GM23338 (cell line): ENCODE results near the gene TOR2A. TPM values are rescaled to one million over a fixed set of nuclear protein-coding genes. Genes with fewer than 3 reads are reported as not detected.

Experiments used
- ATAC-seq: fragments of 200-7000 bp; cut with Tn5 transposase; 3 replicates; pipeline ENCODE4 v1.9.1; 2020
- DNase-seq: peaks from one replicate; pipeline ENCODE4 v3.0.0-alpha.2; 2015; ENCODE audit warnings: low spot score
- H2AFZ ChIP-seq: fragments of 200-600 bp; sonication (generic); 2 replicates; pipeline ENCODE4 v1.8.0; 2016; ENCODE audit warnings: antibody characterized with exemption, mild to moderate bottlenecking, moderate library complexity
- H3F3A ChIP-seq: fragments of 200-600 bp; sonication (generic); replicated peaks from 2 replicates; pipeline ENCODE4 v1.8.0; 2017; ENCODE audit warnings: antibody characterized with exemption, mixed run types, low read depth
- H3K27ac ChIP-seq: fragments of 200-600 bp; sonication (generic); 2 replicates; pipeline ENCODE4 v1.6.1; 2016; ENCODE audit warnings: low read depth
- H3K27me3 ChIP-seq: fragments of 200-600 bp; sonication (generic); 2 replicates; pipeline ENCODE4 v1.8.0; 2016; ENCODE audit warnings: mild to moderate bottlenecking, mixed run types, moderate library complexity; ENCODE audit not compliant: insufficient read depth
- H3K36me3 ChIP-seq: fragments of 200-600 bp; sonication (generic); 2 replicates; pipeline ENCODE4 v1.8.0; 2016; ENCODE audit warnings: mild to moderate bottlenecking; ENCODE audit not compliant: insufficient read depth
- H3K4me1 ChIP-seq: fragments of 200-600 bp; sonication (generic); 2 replicates; pipeline ENCODE4 v1.8.0; 2016; ENCODE audit warnings: mild to moderate bottlenecking, moderate library complexity; ENCODE audit not compliant: insufficient read depth
- H3K4me2 ChIP-seq: fragments of 200-600 bp; sonication (generic); 2 replicates; pipeline ENCODE4 v1.7.1; 2017; ENCODE audit warnings: mixed run types
- H3K4me3 ChIP-seq: fragments of 200-600 bp; sonication (generic); 2 replicates; pipeline ENCODE4 v1.6.1; 2016; ENCODE audit warnings: mixed run types
- H3K79me2 ChIP-seq: fragments of 200-600 bp; sonication (generic); replicated peaks from 2 replicates; pipeline ENCODE4 v1.8.0; 2017; ENCODE audit warnings: mild to moderate bottlenecking; ENCODE audit not compliant: insufficient read depth
- H3K9me2 ChIP-seq: fragments of 200-600 bp; sonication (generic); 2 replicates; pipeline ENCODE4 v1.8.0; 2017; ENCODE audit not compliant: insufficient read depth
- H4K20me1 ChIP-seq: fragments of 200-600 bp; sonication (generic); replicated peaks from 2 replicates; pipeline ENCODE4 v1.8.0; 2017; ENCODE audit warnings: mild to moderate bottlenecking; ENCODE audit not compliant: insufficient read depth
- H3K27ac Mint-ChIP-seq: 2 replicates; pipeline ENCODE4 v1.8.0; 2020; ENCODE audit warnings: inconsistent platforms, mild to moderate bottlenecking, moderate library complexity, mixed read lengths
- H3K27me3 Mint-ChIP-seq: 3 replicates; pipeline ENCODE4 v1.8.0; 2022; ENCODE audit warnings: low read depth, mild to moderate bottlenecking, moderate library complexity, mixed read lengths, inconsistent platforms; ENCODE audit not compliant: insufficient read depth, poor library complexity
- H3K36me3 Mint-ChIP-seq: 3 replicates; pipeline ENCODE4 v1.8.0; 2021; ENCODE audit warnings: low read depth, mild to moderate bottlenecking, inconsistent platforms, moderate library complexity, mixed read lengths
- H3K4me1 Mint-ChIP-seq: 3 replicates; pipeline ENCODE4 v1.8.0; 2020; ENCODE audit warnings: mild to moderate bottlenecking, inconsistent platforms, mixed read lengths
- H3K4me3 Mint-ChIP-seq: 3 replicates; pipeline ENCODE4 v1.8.0; 2021; ENCODE audit warnings: moderate library complexity, mild to moderate bottlenecking, inconsistent platforms, mixed read lengths
- H3K9me3 Mint-ChIP-seq: 3 replicates; pipeline ENCODE4 v1.8.0; 2020; ENCODE audit warnings: moderate library complexity, mild to moderate bottlenecking, inconsistent platforms, mixed read lengths
- EZH2phosphoT487 ChIP-seq: fragments of 200-600 bp; sonication (generic); IDR thresholded peaks from one replicate; pipeline ENCODE4 v1.8.1; 2018; ENCODE audit warnings: antibody characterized with exemption; ENCODE audit not compliant: unreplicated experiment
- NANOG ChIP-seq: IDR thresholded peaks from 2 replicates; pipeline ENCODE4 v1.6.1; 2016; ENCODE audit warnings: antibody characterized with exemption, borderline replicate concordance
- ZNF114 ChIP-seq: fragments of 250-450 bp; sonication (Bioruptor Pico); IDR thresholded peaks from 2 replicates; pipeline ENCODE4 v1.5.0; 2020; ENCODE audit warnings: mild to moderate bottlenecking, moderate library complexity
- polyA plus RNA-seq: library from polyadenylated mRNA; unstranded; fragments of >200 nt; fragmentation: Nextera tagmentation; extraction: Ambion mirVana; gene quantifications from 2 replicates; pipeline ENCODE4 v1.2.1, GENCODE V29; 2016
- total RNA-seq: library from RNA; depleted of rRNA; stranded (reverse); fragments of >200 nt; shearing (Covaris generic); gene quantifications from 2 replicates; pipeline ENCODE4 v1.2.3, GENCODE V29; 2014
- TF ChIP-seq, protein P1 (sequence below): fragments of 250-450 bp; sonication (Bioruptor Pico); IDR thresholded peaks from 2 replicates; pipeline ENCODE4 v1.5.0; 2020; ENCODE audit warnings: mild to moderate bottlenecking, moderate library complexity
- TF ChIP-seq, protein P2 (sequence below): IDR thresholded peaks from 2 replicates; pipeline ENCODE4 v1.6.1; 2016; ENCODE audit warnings: antibody characterized with exemption
- TF ChIP-seq, protein P3 (sequence below), 2 experiments: fragments of 200-600 bp in 1 of 2; sonication (generic) in 1 of 2; conservative IDR thresholded peaks; 2 replicates each; pipeline versions ENCODE4 v1.5.1 to v1.6.1; 2016 to 2017; ENCODE audit warnings: antibody characterized with exemption in 2 of 2, low read depth in 2 of 2, mild to moderate bottlenecking in 2 of 2, moderate library complexity in 1 of 2

The TOR2A gene
- total and polyA plus RNA-seq, 2 experiments from 2014 or later: 14.4 to 23.5 TPM

DNA sequence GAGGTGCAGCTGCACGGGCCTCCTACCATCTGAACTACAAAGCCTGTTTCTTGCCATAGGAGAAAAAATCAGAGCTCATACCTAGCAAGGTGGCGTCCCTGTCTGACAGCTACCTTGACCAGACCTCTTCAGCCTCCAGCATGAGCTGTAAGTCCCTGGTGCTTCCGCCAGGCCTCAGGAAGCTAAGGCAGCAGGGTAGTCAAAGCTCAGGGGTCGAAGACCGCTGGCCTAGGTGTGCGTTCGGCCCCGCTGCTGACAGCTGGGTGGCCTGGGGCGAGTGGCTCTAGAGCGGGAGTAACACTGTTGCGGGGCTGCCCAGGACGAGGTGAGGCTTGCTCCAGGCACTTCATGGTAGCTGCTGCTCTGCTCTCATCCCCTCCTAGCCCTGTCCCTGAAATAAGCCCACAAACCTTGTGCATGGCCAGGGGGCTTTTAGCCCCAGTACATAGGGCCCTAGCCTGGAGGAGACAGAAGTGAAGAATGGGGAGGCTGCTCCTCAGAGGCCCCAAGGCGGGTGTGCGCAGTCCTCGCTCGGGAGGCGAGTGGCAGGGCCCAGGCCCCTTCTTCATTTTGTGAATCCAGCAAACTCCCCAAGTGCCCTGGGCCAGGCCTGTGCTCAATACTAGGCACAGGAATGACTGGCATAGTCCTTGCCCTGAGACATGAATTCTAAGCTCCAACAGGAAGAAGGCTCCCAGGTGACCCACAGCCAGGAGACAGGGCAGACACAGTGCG, 5.4 kb downstream of the TOR2A start (continued):
- TF ChIP-seq, protein P1, sequence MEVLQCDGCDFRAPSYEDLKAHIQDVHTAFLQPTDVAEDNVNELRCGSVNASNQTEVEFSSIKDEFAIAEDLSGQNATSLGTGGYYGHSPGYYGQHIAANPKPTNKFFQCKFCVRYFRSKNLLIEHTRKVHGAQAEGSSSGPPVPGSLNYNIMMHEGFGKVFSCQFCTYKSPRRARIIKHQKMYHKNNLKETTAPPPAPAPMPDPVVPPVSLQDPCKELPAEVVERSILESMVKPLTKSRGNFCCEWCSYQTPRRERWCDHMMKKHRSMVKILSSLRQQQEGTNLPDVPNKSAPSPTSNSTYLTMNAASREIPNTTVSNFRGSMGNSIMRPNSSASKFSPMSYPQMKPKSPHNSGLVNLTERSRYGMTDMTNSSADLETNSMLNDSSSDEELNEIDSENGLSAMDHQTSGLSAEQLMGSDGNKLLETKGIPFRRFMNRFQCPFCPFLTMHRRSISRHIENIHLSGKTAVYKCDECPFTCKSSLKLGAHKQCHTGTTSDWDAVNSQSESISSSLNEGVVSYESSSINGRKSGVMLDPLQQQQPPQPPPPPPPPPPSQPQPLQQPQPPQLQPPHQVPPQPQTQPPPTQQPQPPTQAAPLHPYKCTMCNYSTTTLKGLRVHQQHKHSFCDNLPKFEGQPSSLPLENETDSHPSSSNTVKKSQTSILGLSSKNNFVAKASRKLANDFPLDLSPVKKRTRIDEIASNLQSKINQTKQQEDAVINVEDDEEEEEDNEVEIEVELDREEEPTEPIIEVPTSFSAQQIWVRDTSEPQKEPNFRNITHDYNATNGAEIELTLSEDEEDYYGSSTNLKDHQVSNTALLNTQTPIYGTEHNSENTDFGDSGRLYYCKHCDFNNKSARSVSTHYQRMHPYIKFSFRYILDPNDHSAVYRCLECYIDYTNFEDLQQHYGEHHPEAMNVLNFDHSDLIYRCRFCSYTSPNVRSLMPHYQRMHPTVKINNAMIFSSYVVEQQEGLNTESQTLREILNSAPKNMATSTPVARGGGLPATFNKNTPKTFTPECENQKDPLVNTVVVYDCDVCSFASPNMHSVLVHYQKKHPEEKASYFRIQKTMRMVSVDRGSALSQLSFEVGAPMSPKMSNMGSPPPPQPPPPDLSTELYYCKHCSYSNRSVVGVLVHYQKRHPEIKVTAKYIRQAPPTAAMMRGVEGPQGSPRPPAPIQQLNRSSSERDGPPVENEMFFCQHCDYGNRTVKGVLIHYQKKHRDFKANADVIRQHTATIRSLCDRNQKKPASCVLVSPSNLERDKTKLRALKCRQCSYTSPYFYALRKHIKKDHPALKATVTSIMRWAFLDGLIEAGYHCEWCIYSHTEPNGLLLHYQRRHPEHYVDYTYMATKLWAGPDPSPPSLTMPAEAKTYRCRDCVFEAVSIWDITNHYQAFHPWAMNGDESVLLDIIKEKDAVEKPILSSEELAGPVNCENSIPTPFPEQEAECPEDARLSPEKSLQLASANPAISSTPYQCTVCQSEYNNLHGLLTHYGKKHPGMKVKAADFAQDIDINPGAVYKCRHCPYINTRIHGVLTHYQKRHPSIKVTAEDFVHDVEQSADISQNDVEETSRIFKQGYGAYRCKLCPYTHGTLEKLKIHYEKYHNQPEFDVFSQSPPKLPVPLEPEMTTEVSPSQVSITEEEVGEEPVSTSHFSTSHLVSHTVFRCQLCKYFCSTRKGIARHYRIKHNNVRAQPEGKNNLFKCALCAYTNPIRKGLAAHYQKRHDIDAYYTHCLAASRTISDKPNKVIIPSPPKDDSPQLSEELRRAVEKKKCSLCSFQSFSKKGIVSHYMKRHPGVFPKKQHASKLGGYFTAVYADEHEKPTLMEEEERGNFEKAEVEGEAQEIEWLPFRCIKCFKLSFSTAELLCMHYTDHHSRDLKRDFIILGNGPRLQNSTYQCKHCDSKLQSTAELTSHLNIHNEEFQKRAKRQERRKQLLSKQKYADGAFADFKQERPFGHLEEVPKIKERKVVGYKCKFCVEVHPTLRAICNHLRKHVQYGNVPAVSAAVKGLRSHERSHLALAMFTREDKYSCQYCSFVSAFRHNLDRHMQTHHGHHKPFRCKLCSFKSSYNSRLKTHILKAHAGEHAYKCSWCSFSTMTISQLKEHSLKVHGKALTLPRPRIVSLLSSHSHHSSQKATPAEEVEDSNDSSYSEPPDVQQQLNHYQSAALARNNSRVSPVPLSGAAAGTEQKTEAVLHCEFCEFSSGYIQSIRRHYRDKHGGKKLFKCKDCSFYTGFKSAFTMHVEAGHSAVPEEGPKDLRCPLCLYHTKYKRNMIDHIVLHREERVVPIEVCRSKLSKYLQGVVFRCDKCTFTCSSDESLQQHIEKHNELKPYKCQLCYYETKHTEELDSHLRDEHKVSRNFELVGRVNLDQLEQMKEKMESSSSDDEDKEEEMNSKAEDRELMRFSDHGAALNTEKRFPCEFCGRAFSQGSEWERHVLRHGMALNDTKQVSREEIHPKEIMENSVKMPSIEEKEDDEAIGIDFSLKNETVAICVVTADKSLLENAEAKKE (CRISPR knock-in tag): no peak
- TF ChIP-seq, protein P2, sequence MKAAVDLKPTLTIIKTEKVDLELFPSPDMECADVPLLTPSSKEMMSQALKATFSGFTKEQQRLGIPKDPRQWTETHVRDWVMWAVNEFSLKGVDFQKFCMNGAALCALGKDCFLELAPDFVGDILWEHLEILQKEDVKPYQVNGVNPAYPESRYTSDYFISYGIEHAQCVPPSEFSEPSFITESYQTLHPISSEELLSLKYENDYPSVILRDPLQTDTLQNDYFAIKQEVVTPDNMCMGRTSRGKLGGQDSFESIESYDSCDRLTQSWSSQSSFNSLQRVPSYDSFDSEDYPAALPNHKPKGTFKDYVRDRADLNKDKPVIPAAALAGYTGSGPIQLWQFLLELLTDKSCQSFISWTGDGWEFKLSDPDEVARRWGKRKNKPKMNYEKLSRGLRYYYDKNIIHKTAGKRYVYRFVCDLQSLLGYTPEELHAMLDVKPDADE: no peak
- TF ChIP-seq ZNF114 (CRISPR knock-in tag) (no peak), EZH2phosphoT487 (no peak)
- TF ChIP-seq, protein P3, sequence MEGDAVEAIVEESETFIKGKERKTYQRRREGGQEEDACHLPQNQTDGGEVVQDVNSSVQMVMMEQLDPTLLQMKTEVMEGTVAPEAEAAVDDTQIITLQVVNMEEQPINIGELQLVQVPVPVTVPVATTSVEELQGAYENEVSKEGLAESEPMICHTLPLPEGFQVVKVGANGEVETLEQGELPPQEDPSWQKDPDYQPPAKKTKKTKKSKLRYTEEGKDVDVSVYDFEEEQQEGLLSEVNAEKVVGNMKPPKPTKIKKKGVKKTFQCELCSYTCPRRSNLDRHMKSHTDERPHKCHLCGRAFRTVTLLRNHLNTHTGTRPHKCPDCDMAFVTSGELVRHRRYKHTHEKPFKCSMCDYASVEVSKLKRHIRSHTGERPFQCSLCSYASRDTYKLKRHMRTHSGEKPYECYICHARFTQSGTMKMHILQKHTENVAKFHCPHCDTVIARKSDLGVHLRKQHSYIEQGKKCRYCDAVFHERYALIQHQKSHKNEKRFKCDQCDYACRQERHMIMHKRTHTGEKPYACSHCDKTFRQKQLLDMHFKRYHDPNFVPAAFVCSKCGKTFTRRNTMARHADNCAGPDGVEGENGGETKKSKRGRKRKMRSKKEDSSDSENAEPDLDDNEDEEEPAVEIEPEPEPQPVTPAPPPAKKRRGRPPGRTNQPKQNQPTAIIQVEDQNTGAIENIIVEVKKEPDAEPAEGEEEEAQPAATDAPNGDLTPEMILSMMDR (conservative IDR thresholded peaks at IDR 0.05; ENCODE audit: low read depth in 2 of 2): no peak

DNA sequence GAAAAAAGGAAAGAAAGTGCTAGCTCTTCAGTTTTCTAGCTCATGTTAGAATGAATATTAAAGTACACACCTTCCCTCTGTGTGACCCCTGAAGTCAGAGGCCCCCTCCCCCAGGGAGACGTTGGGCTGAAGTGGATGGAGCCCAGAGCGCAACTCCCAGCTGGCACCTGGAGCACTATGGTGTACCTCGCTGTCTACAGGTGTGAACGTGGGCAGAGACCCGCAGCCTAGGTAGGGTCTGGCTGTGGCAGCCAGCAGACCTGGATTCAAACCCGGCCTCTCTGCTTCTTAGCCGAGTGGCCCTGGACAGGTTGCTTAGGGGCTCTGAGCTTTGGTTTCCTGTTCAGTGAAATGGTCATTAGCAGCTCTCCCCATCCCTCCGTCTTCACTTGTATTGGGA, 6.3 kb downstream of the TOR2A start:
- Histone ChIP-seq H3K4me1 (peaks cover 7% of the 10 kb centered on the region), H2AFZ (no peak overlapping the region), H3K4me3 (no peak overlapping the region), H3F3A (no peaks in the 10 kb centered on the region), H3K27me3 (no peaks in the 10 kb centered on the region), H3K79me2 (no peaks in the 10 kb centered on the region), H3K36me3 (no peaks in the 10 kb centered on the region), H3K9me2 (no peaks in the 10 kb centered on the region), H3K27ac (no peak overlapping the region), H4K20me1 (no peaks in the 10 kb centered on the region), H3K4me2 (no peak overlapping the region)
- Mint-ChIP-seq H3K9me3 (no peaks in the 10 kb centered on the region), H3K36me3 (no peaks in the 10 kb centered on the region), H3K4me1 (peaks cover 12% of the 10 kb centered on the region), H3K27me3 (peaks cover 8% of the 10 kb centered on the region), H3K4me3 (no peak overlapping the region), H3K27ac (no peak overlapping the region)
- ATAC-seq (no peak), DNase-seq (no peak)
- TF ChIP-seq, protein P3 (conservative IDR thresholded peaks at IDR 0.05; ENCODE audit: low read depth in 2 of 2): no peak
- TF ChIP-seq NANOG (no peak), ZNF114 (CRISPR knock-in tag) (no peak)
